ENCODE data around the gene DOK5.
"Not testable (repeated sequence)": the region's sequence is repeated elsewhere in the genome, so short reads cannot be mapped to it uniquely, and the experiment has no call there.

Gene DOK5

GRCh38 chr20:54468082-54468481 lies 7.3 kb upstream of the DOK5 start:
- no peak for DNase-seq (ENCODE audit: low read depth, low spot score)
- H3K4me3 ChIP-seq (ENCODE audit: low read length): no peak overlapping the region

DNA sequence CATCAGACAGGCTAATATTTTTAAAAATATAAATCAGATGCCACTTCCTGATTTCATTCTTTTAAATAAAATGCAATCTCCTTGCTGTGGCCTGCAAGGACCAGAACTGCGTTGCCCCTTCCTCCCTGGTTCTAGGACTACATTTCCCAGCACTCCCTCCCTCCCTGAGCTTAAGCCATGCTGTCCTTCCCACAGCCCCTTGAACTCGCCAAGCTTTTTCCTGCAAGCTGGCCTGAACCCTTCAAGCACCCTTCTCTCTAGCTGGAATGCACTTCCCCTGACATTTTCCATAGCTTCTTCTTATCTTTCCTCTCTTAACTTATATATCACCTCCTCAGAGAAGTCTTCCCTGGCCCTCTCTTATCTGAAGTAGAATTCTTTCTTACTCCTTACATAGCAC lies 6.1 kb upstream of the DOK5 start:
- no peak overlapping the region for H3K4me3 ChIP-seq (ENCODE audit: low read length)
- no peak for DNase-seq (ENCODE audit: low read depth, low spot score)

DNA sequence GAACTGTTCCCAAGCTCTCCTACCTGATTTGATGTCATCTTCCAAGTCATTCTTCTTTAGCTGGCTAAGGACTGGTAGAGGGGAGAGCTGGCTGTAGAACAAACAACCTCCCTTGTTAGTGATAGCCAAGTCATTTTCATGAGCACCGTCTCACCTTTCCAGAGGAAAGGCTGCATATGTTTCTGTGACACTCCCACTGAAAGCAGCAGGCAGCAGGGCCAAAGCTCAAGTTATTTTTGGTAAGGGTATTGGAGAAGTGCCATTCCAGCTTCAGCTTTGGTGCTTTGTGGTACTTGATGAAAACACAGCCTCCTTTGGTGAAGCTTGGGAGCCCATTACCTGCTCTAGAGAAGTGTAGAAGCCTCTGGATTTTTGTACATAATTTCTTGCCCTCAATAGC lies 5.4 kb upstream of the DOK5 start:
- DNase-seq (ENCODE audit: low read depth, low spot score): no peak
- no peak overlapping the region for H3K4me3 ChIP-seq (ENCODE audit: low read length)

- no peak overlapping the region for H3K4me3 ChIP-seq (ENCODE audit: low read length)
- DNase-seq (ENCODE audit: low read depth, low spot score): no peak
These were observed 4.7 kb upstream of the DOK5 start for GRCh38 chr20:54470697-54471096.

- DNase-seq (ENCODE audit: low read depth, low spot score): no peak
- no peak overlapping the region for H3K4me3 ChIP-seq (ENCODE audit: low read length)
These were observed 2.8 kb upstream of the DOK5 start for GRCh38 chr20:54472607-54473006.

DNA sequence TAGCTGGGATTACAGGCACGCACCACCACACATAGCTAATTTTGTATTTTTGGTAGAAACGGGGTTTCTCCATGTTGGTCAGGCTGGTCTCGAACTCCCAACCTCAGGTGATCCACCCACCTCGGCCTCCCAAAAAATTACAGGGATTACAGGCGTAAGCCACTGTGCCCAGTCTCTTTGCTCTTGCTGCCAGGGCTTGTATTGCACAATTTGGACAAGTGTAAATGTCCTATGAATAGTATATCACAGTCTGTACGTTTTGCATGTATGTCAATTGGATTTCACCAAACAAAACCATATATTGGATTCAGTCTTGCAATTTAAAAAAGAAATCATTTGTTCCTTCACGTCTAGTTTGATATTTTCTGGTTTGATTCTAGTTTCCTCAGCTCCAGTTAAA lies 2.1 kb upstream of the DOK5 start:
- DNase-seq (ENCODE audit: low read depth, low spot score): no peak

DNA sequence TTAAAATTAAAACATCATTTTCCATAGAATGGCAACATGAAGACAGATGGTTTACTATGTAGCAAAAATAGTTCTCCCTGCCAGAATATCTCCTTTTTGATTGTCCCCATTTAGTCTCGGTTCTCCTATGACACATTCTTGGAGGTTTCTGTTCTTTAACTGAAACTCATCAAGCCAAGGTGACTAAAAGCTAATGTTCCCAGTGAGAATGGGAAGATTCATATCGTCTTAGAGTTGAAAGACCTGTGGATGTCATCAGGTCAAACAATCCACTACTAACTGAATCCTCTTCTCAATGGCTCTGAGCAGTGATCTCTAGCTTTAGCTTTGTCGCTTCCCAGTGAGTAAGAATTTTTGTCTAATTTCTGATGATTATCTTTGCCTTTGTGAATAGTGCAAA lies 1.3 kb upstream of the DOK5 start:
- no peak overlapping the region for H3K4me3 ChIP-seq (ENCODE audit: low read length)
- DNase-seq (ENCODE audit: low read depth, low spot score): no peak

More for the DNA sequence above, 2.1 kb upstream of the DOK5 start:
- no peak overlapping the region for H3K4me3 ChIP-seq (ENCODE audit: low read length)

DNA sequence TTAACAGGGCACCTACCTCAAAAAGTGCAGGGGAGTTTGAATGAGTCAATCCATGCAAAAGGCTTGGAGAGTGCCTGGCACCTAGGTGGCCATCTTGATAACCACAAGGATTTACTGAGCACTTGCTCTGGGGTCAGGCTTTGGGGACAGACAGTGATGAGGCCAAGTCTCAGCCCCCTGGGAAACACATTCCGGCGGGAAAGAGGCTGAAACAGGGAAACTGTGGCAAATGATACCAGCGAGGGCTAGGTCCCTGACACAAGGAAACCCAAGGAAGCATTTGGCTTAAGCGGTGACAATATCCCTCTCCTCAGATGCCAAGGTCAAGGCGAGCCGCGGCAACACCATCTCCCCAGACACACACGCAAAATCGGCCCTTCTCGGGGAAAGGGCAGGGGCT lies 527 bp upstream of the DOK5 start:
- DNase-seq (ENCODE audit: low read depth, low spot score): no peak
- H3K4me3 ChIP-seq (ENCODE audit: low read length): no peak overlapping the region

DNA sequence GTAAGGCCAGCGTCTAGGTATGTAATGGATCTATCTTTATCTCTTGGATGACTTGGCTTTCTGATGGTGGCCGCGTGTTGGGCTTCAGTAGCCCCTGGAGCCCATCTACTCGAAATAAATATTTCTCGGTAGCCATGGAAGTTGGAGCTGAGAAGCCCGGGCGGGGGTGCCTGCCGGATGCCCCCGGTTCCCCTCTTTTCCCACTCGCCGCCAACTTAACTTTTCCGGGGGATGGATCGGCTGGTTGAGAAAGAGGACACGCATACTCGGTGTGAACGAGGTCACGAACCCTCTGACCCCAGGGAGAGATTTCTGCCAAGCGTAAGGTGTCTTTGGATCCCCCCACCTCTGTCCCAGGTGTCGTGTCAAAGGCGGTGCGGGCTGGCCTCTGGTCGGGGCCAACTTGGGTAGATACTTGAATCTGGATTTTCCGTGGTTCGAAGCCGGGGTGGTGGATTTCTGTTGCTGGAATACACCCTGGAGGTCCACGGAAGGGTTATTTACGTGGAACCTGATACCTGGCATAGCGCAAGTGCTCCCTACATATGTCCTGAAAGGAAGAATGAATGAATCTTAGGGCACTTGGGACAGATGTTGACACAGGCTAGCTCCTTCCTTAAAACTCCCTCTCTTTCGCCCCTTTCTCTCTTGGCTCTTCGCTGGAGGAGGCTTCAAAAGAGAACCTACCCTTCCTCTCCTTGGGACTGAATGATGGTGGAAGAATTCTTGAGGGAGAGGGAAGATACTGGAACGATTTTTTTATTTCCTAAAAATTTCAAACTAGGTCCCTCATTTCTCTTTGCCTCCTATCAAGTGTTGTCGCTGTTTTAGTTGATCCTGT lies 996 bp downstream of the DOK5 start:
- no peak for DNase-seq (ENCODE audit: low read depth, low spot score)

DNA sequence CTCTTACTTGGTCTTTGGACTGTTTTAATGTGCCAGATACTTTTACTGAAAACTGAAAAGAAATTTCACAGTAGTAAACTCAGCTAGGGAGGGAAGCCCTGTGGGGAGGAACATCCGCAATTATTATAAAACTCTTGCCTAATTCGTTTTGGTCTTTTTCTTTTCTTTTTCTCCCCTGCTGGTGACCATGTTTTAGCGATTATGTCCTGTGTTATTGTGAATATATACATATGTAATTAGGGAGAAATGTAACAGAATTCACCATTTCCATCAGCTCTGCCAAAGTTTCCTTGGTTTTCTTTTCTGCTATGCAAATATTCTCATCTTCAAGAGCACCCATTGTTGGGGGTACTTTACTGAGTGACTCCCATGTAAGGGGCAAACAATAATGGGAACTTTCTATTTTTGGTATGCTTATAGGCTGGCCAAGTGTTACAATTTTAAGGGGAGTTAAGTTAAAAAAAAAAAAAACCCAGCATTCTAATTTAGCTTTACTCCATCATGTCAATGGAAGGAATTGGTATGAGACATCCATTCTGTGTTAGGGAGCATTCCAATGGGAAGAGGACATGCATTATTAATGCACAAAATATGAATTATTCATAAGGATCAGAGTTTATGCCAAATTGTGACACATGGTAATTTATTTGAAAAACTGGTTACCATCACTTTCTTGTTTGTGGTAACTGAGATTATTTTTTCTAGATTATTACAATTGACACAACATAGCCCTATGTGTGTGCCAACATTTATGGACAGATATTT lies 2.0 kb downstream of the DOK5 start:
- DNase-seq (ENCODE audit: low read depth, low spot score): no peak
- H3K4me3 ChIP-seq (ENCODE audit: low read length): no peak overlapping the region

More for the DNA sequence above, 996 bp downstream of the DOK5 start:
- H3K4me3 ChIP-seq (ENCODE audit: low read length): no peak overlapping the region

DNA sequence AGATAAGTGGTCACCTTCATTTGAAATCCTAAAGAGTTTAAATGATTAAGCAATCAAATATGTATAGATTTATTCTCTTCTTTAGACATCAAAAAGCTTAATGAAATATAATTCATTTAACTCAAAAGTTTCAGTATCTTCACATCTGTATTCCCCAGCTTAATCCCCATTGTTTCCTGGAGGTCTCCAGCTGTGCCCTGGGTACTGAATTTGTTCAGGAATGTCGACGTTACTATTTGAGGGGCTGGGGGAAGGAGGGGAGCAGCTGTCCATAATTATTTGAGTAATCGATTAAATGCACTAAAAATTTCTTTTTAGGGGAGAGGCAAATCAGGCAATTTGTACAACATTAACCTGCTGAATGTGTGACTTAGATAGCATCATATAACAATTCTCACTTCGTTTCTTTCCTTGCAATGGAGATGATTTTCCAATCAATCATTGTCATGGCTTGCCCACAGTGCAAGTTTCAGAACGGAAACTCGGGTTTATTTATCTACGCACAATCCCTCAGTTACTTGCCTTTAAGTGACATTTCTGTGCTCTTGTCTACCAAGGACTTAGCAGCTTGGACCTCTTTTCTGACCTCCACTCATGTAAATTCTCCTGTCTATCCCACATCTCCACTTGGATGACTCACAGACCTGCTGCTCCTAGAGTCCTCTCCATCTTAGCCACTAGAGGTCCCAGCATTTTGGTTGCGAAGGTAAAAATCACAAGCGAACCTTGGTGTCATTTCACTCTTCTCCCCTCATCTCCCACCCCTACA lies 3.9 kb downstream of the DOK5 start:
- H3K4me3 ChIP-seq (ENCODE audit: low read length): no peak overlapping the region
- DNase-seq (ENCODE audit: low read depth, low spot score): no peak

DNA sequence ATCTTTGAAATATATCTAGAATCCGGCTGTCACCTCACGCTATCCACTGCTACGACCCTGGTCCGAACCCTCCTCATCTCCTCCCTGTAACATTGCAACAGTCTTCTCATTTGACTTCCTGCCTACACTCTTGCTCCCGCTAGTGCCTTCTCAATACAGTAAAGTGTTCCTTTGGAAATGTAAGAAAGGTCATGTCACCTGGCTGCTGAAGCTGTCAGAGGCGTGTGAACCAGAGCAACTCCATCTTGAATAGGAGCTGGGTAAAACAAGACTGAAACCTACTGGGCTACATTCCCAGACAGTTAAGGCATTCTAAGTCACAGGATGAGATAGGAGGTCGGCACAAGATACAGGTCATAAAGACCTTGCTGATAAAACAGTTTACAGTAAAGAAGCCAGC lies 4.5 kb downstream of the DOK5 start:
- DNase-seq (ENCODE audit: low read depth, low spot score); H3K4me3 ChIP-seq (ENCODE audit: low read length): not testable (repeated sequence)

DNA sequence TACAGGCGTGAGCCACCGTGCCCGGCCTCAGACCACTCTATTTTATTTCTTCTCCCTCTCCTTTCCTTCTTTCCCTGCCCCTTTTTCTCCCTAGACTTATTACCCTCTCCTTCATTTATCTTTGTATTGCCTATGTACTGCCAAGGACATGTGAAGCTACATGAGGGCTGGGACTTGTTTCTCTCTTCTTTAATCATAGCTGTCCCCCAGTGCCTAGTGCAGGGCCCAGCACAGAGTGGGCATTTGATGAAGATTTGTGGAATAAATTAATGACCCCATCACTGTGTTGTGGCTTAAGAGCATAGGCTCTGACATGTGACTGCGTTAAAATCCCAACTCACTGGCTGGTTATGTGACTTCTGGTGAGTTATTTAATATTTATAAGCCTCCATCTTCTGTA lies 6.0 kb downstream of the DOK5 start:
- DNase-seq (ENCODE audit: low read depth, low spot score): no peak
- H3K4me3 ChIP-seq (ENCODE audit: low read length): no peak overlapping the region

GRCh38 chr20:54485631-54486030 lies 10.2 kb downstream of the DOK5 start:
- no peak overlapping the region for H3K4me3 ChIP-seq (ENCODE audit: low read length)
- no peak for DNase-seq (ENCODE audit: low read depth, low spot score)

DNA sequence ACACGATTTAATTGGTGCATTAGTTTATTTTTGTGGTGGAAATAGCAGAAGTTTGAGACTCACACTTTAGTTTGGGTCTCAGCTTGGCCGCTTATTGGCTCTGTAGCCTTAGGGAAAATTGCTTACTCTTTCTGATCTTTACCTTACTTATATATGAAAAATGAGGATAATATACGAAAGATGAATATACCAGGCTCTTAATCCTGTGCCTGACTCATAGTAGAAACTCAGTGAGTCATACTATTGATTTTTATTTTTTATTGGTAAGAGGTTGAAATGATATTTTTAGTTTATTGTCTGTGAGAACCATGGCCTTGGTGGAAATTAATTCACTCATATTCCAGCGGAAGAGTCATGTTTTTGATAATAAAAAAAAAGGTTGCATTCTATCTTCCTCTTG lies 11.2 kb downstream of the DOK5 start:
- DNase-seq (ENCODE audit: low read depth, low spot score): no peak
- H3K4me3 ChIP-seq (ENCODE audit: low read length): no peak overlapping the region

DNA sequence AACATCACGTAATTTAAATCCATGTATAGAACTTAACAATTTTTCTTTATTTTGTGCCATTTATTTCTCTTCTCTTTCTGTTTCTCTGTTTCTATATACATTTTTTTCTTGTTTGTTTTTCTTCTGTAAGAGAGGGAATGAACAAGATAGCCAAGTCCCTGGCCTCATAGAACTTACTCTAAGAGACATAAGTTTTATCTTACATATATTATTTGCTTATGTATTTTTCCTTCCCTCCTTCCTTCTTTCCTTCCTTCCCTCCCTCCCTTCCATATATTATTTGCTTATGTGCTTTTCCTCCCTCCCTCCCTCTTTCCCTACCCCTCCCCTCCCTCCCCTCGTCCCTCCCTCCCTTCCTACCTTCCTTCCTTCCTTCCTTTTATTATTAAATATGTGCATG lies 13.0 kb downstream of the DOK5 start:
- no peak overlapping the region for H3K4me3 ChIP-seq (ENCODE audit: low read length)
- DNase-seq (ENCODE audit: low read depth, low spot score): no peak

GRCh38 chr20:54491506-54491905 lies 16.1 kb downstream of the DOK5 start:
- no peak overlapping the region for H3K4me3 ChIP-seq (ENCODE audit: low read length)
- no peak for DNase-seq (ENCODE audit: low read depth, low spot score)

GRCh38 chr20:54494303-54495006 lies 19.1 kb downstream of the DOK5 start:
- H3K4me3 ChIP-seq (ENCODE audit: low read length): no peak overlapping the region
- no peak for DNase-seq (ENCODE audit: low read depth, low spot score)

DNA sequence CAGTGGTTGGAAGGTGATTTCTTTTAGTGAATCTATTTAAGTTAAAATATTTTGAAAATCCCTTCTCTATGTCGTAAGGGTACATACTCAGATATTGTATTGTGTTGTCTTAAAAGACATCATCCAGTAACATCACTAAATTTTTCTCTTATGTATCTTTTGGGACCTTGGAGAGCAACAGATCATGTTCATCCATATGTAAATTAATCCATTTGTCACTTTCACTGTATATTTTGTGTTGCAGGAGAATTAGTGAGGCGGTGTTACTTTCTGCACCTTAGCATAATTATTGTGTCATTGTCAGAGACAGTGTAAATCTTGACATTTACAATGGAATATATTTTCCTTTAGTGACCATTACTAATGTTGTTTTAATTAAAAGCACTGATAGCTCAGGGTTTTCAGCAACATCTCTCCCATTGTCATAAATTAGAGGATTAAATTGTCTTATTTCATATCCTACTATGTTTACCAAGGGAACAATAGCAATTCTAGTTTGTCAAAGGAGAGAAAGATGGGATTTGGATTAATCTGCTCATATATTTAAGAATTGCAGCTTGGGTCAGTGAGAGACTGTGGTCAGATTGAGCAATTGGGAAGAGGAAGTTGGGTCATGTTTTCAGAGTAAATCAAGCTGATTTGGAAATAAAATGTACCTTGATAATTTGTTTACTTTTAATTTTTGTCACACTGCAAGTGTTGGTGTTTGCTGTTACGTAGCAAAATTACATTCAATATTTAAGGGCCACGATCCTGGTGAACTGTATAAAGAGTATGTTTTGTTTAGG lies 22.7 kb downstream of the DOK5 start:
- no peak overlapping the region for H3K4me3 ChIP-seq (ENCODE audit: low read length)
- no peak for DNase-seq (ENCODE audit: low read depth, low spot score)

Data from Jurkat, Clone E6-1 (cell line).